ENCODE measurements around the gene SH3RF2.
"Not testable (repeated sequence)": the region's sequence is repeated elsewhere in the genome, so short reads cannot be mapped to it uniquely, and the experiment has no call there.

SH3RF2 gene

DNA sequence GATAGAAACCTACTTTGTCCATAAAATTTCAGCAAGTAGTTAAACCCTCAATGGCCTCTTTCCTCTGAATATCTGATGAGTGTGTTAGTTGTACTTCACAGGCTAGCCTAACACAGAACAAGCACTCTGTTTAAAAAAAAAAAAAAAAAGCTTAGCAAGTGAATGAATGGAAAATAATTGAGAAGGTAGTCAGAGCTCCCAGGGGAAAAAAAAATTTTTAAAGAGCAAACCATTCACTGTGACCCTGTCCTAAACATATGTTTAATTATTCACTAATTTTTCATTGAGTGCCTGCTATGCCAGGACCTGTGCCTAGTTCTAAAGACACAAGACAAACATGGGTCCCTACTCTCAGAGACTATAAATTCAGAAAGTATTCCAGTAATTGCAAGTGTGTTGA, 69.3 kb downstream of the SH3RF2 start:
- TF ChIP-seq, protein P1, sequence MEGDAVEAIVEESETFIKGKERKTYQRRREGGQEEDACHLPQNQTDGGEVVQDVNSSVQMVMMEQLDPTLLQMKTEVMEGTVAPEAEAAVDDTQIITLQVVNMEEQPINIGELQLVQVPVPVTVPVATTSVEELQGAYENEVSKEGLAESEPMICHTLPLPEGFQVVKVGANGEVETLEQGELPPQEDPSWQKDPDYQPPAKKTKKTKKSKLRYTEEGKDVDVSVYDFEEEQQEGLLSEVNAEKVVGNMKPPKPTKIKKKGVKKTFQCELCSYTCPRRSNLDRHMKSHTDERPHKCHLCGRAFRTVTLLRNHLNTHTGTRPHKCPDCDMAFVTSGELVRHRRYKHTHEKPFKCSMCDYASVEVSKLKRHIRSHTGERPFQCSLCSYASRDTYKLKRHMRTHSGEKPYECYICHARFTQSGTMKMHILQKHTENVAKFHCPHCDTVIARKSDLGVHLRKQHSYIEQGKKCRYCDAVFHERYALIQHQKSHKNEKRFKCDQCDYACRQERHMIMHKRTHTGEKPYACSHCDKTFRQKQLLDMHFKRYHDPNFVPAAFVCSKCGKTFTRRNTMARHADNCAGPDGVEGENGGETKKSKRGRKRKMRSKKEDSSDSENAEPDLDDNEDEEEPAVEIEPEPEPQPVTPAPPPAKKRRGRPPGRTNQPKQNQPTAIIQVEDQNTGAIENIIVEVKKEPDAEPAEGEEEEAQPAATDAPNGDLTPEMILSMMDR (conservative IDR thresholded peaks at IDR 0.05; ENCODE audit: low read length), result no peak
- peak; percentile 34 for DNase-seq (ENCODE audit: low read depth)
- H3K4me3 ChIP-seq (ENCODE audit: low read length), result no peak overlapping the region

DNA sequence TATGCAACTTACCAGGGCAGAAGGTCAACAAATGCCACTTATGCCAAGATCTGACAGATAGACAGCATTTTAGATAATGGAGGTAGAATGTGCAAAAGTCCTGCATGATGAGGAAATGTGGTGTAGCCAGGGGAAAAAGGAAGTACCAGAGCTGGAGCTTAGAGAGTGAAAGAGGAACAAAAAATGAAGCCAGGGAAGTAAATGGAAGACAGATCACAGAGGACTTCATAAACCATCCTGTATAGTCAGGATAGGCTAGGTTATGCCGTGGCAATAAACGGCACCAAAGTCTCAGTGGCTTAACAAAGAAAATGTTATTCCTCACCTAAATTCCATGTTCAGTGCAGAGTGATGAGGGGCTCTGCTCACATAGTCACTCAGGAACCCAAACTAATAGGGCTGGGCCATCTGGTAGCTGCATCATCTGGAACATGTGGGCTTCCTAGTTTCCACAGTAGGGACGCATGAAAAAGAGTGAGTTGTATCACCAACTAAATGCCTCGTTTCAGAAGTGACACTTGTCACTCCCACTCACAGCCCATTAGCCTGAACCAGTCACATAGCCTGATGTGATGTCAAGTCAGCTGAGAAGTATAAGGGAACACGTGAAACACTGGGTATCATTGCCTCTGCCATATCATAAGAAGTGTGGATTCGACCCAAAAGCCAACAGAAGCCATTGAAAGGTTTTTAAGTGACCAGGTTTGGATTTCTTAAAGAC, 70.3 kb downstream of the SH3RF2 start:
- TF ChIP-seq, protein P1 (conservative IDR thresholded peaks at IDR 0.05; ENCODE audit: low read length), result no peak
- DNase-seq (ENCODE audit: low read depth), result no peak
- H3K4me3 ChIP-seq (ENCODE audit: low read length), result no peak overlapping the region

DNA sequence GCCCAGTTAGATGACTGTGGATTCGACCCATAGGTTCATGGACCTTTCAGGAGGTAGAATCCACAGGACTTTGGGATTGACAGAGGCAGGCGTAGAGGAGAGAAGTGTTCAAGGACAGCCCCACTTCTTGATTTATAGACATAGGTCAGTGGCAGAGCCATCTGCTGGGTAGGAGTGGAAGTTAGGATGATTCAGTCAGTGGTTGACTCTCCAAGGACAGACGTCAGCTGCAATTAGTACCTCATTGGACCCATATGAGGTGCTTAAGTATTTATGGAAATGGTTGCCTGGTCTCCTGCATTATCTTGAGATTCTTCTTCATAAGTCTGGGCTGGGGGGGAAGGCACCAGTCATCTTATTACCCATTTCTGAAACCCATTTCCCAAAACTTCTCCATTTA, 70.9 kb downstream of the SH3RF2 start:
- no peak overlapping the region for H3K4me3 ChIP-seq (ENCODE audit: low read length)
- peak; percentile 43 for DNase-seq (ENCODE audit: low read depth)
- TF ChIP-seq, protein P1 (conservative IDR thresholded peaks at IDR 0.05; ENCODE audit: low read length), result no peak; the same call in 1 of the 2 replicates

DNA sequence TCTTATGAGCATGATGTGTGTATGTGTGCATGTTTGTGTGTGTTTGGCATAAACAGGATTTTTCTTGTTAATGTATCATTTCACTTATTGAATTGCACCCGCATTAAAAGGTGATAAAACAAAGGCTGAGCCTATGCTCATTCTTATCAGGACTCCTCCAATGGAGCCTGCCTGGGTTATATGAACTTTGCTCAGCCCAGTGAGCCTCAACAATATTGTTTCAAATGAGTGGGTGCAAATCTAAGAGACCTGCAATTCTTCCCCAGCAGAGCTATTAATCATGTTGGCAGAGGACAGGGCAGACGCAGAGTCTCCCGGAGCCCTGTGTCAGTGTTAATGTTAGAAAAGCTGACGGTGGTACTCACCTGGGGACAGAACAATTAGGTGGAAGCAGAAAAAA, 71.6 kb downstream of the SH3RF2 start:
- no peak for DNase-seq (ENCODE audit: low read depth)
- no peak overlapping the region for H3K4me3 ChIP-seq (ENCODE audit: low read length)
- TF ChIP-seq, protein P1 (conservative IDR thresholded peaks at IDR 0.05; ENCODE audit: low read length), result no peak

DNA sequence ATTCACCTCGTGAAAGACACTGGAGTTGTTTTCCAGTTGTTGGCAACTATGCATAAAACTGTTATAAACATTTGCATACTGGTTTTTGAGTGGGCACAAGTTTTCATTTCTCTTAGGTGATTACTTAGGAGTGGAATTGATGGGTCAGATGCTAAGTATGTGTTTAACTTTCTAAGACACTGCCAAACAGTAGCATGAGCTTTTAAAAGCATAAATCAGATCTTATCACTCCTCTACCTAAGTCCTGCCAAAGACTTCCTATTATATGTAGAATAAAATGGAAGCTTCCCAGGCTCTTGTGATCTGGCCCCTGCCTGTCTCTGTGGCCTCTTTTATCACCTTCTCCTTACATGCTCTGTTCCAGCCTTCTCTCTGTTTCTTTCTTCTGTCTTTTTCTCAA, 72.6 kb downstream of the SH3RF2 start:
- no peak overlapping the region for H3K4me3 ChIP-seq (ENCODE audit: low read length)
- DNase-seq (ENCODE audit: low read depth), result no peak
- TF ChIP-seq, protein P1 (conservative IDR thresholded peaks at IDR 0.05; ENCODE audit: low read length), result no peak

DNA sequence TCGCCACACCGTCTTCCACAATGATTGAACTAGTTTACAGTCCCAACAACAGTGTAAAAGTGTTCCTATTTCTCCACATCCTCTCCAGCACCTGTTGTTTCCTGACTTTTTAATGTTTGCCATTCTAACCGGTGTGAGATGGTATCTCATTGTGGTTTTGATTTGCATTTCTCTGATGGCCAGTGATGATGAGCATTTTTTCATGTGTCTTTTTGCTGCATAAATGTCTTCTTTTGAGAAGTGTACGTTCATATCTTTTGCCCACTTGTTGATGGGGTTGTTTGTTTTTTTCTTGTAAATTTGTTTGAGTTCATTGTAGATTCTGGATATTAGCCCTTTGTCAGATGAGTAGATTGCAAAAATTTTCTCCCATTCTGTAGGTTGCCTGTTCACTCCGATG, 74.1 kb downstream of the SH3RF2 start:
- H3K4me3 ChIP-seq (ENCODE audit: low read length); DNase-seq (ENCODE audit: low read depth): not testable (repeated sequence)

DNA sequence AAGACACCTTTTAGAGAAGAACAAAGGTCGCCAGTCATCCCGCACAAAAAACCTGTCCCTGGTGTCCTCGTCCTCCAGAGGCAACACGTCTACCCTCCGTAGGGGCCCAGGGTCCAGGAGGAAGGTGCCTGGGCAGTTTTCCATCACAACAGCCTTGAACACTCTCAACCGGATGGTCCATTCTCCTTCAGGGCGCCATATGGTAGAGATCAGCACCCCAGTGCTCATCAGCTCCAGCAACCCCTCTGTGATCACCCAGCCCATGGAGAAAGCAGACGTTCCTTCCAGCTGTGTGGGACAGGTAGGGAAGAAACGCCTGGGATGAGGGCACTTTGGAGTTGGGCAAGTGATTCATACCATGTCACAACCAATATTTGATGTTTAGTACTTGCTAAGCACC, 77.4 kb downstream of the SH3RF2 start:
- TF ChIP-seq, protein P1 (conservative IDR thresholded peaks at IDR 0.05; ENCODE audit: low read length), result no peak
- DNase-seq (ENCODE audit: low read depth), result no peak
- no peak overlapping the region for H3K4me3 ChIP-seq (ENCODE audit: low read length)

Data from AG10803 (cell line).